Measurements from ENCODE around the gene ANKRD55.

- TF ChIP-seq CTCF (IDR thresholded peaks at IDR 0.05), result no peak
- TF ChIP-seq POLR2A (IDR thresholded peaks at IDR 0.05), result no peak
These were observed 17.9 kb downstream of the ANKRD55 start for GRCh38 chr5:56215019-56215830.
